BE2C (cell line): ENCODE data around the gene STARD10. TPM values are rescaled to one million over a fixed set of nuclear protein-coding genes. Genes with fewer than 3 reads are reported as not detected.

Experiments used
- DNase-seq: peaks from one replicate; pipeline ENCODE4 v3.0.0-alpha.2; 2020
- H3K27me3 ChIP-seq: fragments of 250-450 bp; sonication (Bioruptor Pico); 2 replicates; pipeline ENCODE4 v1.5.1; 2020; ENCODE audit warnings: mild to moderate bottlenecking
- H3K36me3 ChIP-seq: fragments of 250-450 bp; sonication (Bioruptor Pico); 2 replicates; pipeline ENCODE4 v1.5.1; 2020; ENCODE audit warnings: mild to moderate bottlenecking
- H3K4me1 ChIP-seq: fragments of 250-450 bp; sonication (Bioruptor Pico); 2 replicates; pipeline ENCODE4 v1.5.1; 2020
- H3K4me3 ChIP-seq: 2 replicates; pipeline ENCODE4 v1.5.1; 2011; ENCODE audit warnings: low read depth, low read length
- H3K9me3 ChIP-seq: fragments of 250-450 bp; sonication (Bioruptor Pico); 2 replicates; pipeline ENCODE4 v1.5.1; 2020
- CTCF ChIP-seq: IDR thresholded peaks from 2 replicates; pipeline ENCODE4 v1.5.1; 2012; ENCODE audit warnings: mild to moderate bottlenecking, low read depth, low read length
- polyA plus RNA-seq: library from polyadenylated mRNA; unstranded; fragments of >200 nt; gene quantifications from one replicate; pipeline ENCODE4 v1.2.1, GENCODE V29; 2012; ENCODE audit warnings: low read depth, missing spikeins; ENCODE audit not compliant: insufficient read length, insufficient read depth

Gene STARD10
- polyA plus RNA-seq = 71.9 TPM

GRCh38 chr11:72793425-72794367 lies at the start of gene STARD10:
STARD10 (minus strand) TSS chr11:72794047; CDS start chr11:72781181, 12,866 bp downstream.
- H3K36me3 ChIP-seq = no peaks in the 10 kb centered on the region
- peaks cover 7% of the 10 kb centered on the region for H3K4me1 ChIP-seq
- TF ChIP-seq CTCF = peak; percentile 88

GRCh38 chr11:72842653-72843330 lies 48.9 kb upstream of the STARD10 start:
- no peak for DNase-seq
- no peaks in the 10 kb centered on the region for H3K4me1 ChIP-seq
- H3K27me3 ChIP-seq = no peaks in the 10 kb centered on the region
- no peak for TF ChIP-seq CTCF
- no peaks in the 10 kb centered on the region for H3K9me3 ChIP-seq
- H3K4me3 ChIP-seq = no peak overlapping the region
- H3K36me3 ChIP-seq = peaks cover 3% of the 10 kb centered on the region

More at GRCh38 chr11:72793425-72794367, at the start of gene STARD10:
- DNase-seq = peak; percentile 97
- no peaks in the 10 kb centered on the region for H3K27me3 ChIP-seq
- no peaks in the 10 kb centered on the region for H3K9me3 ChIP-seq
- peak within 1 kb of the TSS; percentile 74 for H3K4me3 ChIP-seq

GRCh38 chr11:72842126-72842525 lies 48.3 kb upstream of the STARD10 start:
- peaks cover 3% of the 10 kb centered on the region for H3K36me3 ChIP-seq
- DNase-seq = no peak

GRCh38 chr11:72841397-72841796 lies 47.5 kb upstream of the STARD10 start:
- DNase-seq = no peak
- Histone ChIP-seq H3K27me3 (no peaks in the 10 kb centered on the region), H3K4me1 (no peaks in the 10 kb centered on the region; the same call in 1 of the 2 replicates), H3K4me3 (no peak overlapping the region), H3K9me3 (no peaks in the 10 kb centered on the region), H3K36me3 (peaks cover 3% of the 10 kb centered on the region)
- TF ChIP-seq CTCF = no peak

More at GRCh38 chr11:72842126-72842525, 48.3 kb upstream of the STARD10 start:
- no peak for TF ChIP-seq CTCF
- no peak overlapping the region for H3K4me3 ChIP-seq
- H3K27me3 ChIP-seq = no peaks in the 10 kb centered on the region
- no peaks in the 10 kb centered on the region for H3K4me1 ChIP-seq
- H3K9me3 ChIP-seq = no peaks in the 10 kb centered on the region

GRCh38 chr11:72840780-72841179 lies 46.9 kb upstream of the STARD10 start:
- Histone ChIP-seq H3K4me1 (no peaks in the 10 kb centered on the region; the same call in 1 of the 2 replicates), H3K36me3 (peaks cover 3% of the 10 kb centered on the region), H3K4me3 (no peak overlapping the region), H3K9me3 (no peaks in the 10 kb centered on the region), H3K27me3 (no peaks in the 10 kb centered on the region)
- no peak for DNase-seq
- TF ChIP-seq CTCF = no peak
